ENCODE measurements around the gene GNAZ.

GNAZ gene

DNA sequence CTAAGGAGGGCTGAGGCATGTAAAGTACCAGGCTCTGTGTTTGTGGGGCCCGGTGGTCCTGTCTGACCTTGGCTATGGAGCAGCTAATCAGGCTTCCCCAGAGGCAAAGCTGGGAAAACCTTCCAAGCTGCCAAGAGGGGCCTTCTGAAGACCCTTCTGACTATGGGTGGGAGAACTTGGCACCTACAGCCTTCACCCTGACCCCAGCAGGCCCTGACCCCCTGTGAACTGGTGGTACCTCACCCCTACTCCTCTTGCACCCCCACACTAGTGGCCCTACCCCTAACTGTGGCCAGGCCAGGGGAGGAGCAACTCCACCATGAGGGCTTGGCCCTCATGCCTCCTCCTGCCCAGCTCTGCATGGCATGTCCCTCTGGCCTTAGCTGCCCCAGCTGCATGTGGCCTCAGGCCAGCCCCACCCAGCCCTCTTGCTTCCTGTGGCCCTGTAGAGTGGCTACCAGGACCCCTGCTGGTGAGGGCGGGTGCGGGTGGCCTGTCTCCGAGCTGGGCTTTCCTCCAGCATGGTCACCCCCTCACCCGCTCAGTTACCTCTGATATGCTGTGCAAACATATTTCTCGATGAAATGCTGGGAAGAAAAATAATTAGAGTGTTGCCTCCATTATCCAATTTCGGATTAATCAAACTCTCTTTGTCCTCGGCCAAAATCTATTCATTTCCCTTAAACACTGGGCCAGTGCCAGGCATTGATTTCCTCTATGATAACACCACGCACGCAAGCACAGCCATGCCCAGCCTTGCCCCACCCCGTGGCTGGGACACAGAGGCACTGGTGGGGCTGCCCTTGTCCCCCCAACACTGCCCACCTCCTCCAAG is 7.5 kb downstream of the GNAZ start:
- DNase-seq (ENCODE audit: low spot score), result no peak

DNA sequence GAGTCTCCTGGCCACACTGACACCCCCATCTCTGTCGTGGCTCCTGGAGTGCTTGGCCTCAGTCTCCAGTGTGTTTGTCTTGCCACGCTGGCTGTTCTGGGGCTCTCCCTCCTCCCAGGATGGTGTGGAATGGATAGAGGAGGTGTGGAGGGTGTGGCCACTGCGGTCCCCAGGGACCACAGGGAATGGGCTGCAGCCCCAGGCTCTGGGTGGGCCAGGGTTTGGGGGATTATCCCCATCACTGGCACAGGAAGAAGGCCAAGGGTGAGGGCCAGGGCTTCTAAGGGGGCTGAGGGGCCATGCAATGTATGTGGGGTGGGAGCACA is 8.1 kb downstream of the GNAZ start:
- no peak for DNase-seq (ENCODE audit: low spot score)

DNA sequence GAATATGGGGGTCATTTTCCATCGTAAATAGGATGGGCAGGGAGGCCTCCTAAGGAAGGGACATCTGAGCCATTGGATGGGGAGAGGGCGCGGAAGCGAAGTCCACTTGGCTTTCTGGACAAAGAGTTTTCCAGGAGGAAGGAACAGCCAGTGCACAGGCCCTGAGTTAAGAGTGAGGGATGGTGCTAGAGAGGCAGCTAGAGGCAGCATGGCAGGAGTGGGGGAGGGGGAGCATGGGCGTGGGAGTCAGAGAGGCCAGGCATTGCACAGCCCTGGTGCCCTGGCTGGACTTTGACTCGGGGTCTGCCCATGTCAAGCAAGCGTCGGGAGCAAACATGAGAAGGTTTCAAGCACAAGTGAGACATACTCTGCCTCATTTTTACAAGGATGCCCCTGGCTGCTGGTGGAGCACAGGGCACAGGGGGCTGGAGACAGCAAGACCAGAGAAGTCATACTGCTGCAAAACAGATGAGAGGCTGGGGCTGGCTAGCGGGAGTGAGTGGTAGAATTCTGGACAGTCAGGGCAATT is 9.0 kb downstream of the GNAZ start:
- no peak for DNase-seq (ENCODE audit: low spot score)

DNA sequence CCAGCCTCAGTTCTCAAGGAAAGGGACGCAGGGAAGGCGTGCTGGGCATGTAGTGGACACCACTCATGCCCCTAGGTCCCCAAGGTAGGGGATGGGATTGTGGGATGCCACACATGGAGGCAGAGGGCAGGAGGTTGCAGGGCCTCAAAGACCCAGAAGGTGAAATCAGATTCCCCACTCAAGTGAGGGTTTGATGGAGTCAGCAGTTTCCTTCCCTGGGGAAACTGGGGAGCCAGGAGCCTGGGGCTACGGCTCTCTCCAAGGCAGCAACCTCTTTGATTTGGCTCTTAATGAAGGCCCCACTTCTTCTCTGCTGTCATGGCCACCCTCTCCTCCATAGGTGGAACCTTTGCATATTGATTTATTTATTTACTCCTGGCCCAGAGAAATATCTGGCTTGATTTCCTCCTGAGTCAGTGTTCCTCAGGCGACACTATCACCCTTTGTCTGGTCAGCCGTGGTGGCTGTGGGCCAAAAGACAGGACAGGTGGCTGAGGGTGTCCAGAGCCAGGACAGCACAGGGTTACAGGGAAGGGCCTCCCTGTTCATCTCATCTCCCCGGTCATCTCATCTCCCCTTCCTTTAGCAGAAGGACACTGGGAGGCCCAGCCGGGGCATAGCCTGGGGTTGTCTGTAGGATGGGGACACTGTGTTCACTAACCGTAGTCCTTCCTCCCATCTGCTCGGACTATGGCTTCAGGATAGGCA is 9.6 kb downstream of the GNAZ start:
- no peak for DNase-seq (ENCODE audit: low spot score)

DNA sequence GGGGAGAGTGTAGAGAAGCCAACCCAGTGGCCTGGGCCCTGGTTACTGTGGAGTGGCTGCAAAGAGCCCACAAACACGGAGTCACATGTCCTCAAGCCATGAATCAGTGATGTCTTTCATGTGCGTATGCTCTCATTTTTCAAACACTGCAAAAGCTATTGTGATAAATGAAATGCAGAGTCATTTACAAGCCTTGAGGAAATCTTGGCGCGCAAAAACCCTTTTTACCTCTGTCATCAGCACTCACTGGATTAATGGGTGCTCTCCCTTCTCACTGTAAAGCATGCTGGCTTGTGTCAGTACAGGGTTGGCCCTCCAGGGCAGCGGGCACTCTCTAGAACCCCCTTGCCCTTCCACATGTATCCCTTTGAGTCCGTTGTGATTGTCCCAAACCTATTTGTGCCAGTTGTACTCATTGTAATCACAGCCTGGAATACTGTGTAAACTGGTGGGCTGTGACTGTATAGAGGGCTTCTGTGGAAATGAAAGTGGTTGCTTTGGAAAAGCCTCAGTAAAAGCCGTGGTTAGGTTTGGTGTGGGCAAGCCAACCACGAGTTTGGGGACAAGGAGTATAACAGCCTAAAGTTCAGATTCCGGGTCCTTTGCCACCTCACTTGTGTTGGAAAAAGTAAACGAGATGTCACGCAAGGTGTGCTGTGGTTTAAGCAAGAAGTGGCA is 10.4 kb downstream of the GNAZ start:
- no peak for DNase-seq (ENCODE audit: low spot score)

DNA sequence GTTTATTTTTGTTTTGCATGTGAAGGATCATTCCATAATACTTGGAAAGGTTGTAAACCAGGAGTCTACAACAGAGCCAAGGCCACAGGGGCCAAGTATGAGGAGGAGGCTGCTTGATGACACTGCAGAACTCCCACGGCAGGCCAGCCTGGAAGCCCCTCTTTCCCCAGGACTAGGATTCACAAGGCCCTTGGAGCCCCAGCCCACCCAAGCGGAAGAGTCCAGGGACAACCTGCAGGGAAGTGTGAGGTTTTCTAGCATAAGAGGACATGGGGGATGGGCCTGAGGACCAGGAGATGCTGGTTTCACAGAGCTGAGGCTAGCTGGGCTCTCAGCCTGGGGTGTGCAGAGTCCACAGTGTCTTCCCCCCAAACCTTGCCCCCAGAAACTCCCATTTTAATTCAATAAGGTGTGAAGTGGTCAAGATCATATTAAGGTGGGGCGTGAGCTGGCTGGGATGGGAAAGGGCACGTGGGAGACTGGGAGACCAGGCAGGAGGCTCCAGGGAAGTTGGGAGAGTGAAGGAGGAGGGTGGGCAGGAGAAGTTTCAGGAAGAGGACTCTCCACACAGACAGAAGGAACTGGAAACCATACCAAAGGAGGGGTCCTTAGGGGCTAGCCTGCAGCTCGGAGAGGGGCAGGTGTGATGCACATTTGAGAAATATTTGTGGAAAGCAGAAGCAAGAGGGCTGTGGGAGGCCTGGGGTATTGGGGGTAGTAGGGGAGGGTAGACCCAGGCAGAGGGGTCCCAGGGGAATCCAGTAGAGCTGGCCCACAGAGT is 12.4 kb downstream of the GNAZ start:
- DNase-seq (ENCODE audit: low spot score), result no peak

DNA sequence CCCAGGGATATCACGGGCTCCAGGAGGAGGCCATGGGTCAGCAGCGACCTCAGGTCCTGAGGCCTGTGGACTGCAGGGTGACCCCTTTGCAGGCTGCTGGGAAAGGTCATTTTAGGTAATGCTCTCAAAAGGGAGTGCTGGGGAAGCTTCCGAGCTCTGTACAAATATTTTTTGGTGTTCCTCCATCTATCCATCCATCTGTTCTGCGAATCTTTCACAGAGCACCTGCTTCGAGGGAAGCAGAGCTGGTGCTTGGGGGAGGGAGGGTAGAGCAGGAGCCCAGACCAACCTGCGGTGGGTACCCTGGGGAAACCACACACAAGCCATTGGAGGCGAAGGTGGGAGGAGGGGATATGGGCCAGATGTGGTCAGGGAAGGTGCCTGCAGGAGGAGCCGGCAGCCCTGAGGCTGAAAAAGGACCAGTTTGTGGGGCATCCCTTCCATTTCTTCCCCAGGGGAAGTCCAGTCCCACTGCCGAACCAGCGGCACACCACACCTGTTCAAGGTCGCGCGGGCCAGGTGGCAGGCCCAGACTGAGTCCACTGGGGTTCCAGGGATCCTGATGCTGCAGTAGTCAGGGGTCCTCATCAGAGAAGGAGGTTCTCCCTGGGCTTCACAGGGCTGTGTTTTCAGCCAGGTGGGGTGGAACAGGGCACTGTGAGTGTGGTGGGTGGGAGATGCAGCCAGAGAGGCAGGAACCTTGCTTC is 13.1 kb downstream of the GNAZ start:
- DNase-seq (ENCODE audit: low spot score), result no peak

DNA sequence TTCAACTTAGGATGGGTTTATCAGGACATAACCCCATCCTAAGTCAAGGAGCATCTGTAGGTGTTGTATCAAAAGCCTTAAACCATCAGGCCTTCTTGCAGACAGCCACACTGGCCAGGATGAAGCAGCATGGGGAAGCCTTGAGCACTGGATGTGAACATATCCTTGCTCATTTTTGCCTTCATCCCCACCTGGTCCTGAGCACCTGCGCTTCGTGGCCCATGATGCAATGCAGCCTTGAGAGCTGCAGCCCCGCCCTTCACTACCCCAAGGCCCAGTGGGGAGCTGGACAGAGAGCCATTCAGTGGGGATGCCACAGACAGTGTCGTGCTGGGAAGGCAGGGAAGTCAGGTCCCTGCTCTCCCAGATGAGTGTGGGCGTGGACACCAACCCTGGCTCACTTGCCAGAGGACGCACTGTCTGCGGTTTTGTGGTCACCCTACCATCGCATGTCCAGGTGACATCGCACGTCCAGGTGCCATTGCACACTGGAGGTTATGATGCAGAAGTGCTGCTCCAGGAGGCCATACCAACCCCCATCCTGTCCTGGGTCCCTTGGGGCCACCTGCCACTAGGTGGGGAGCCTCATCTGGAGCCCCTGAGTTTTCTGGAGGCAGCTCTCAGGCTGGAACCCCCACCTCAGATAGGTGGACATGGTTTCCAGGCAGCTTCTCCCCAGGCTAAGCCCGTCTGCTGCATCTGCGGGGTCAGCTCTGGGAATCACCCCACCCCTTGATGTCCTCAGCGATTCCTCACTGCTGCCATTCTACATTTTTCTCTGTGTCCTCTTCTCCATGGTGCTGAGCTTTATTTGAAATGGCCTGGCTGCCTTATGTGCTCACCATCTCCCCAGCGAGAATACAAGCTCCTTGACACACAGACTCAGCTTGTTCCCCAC is 14.4 kb downstream of the GNAZ start:
- DNase-seq (ENCODE audit: low spot score), result no peak

DNA sequence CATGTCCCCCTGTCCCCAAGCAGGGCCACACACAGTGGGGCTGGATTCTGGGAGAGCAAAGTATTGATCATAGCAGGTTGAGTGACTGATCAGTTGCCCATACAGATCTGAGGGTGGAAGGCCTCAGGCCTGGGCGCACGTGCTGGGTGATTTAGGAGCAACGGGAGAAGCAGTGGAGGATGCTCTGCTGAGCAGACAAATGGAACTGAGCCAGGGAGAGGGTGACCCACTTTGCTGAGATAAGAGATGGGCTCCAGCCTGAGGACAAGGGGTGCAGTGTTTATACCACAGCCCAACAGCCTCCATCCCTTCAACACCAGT is 15.0 kb downstream of the GNAZ start:
- DNase-seq (ENCODE audit: low spot score), result no peak

DNA sequence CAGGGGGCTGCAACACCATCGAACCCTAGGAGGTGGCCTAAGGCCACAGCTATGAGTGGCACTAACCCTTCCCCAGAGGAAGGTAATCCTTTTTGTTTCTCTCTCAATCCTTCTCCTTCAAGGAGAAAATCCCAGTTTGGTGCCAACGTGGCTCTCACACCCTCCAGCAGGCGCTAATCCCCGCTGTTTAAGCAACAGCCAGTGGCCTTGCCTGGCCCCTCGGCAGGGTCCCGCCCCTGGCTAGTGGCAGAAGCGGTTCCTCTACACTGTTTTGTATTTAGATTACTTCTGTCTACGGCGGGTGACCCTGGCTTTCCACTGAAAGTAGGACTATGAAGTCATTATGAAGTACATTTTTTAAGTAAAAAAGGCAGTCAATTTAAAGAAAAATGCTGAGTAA is 15.5 kb downstream of the GNAZ start:
- no peak for DNase-seq (ENCODE audit: low spot score)

DNA sequence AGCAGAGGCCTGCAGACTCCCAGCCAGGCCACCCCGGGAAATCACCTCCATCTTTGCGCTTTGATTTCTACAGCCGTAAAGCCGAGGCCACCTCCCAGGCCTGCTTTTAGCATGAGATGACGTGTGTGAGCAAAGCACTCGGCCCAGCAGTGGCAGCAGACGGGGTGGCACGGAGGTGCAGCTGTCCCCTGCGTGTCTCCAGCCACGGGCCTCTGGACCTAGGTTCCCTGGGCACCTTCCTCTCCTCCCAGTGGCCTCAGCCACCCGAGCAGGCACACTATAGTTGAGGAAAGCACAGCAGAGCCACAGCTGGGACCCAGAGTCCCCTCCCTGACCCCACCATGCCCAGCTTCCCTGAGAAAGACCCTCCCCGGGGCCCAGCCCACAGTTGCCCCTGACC is 15.9 kb downstream of the GNAZ start:
- DNase-seq (ENCODE audit: low spot score), result no peak

DNA sequence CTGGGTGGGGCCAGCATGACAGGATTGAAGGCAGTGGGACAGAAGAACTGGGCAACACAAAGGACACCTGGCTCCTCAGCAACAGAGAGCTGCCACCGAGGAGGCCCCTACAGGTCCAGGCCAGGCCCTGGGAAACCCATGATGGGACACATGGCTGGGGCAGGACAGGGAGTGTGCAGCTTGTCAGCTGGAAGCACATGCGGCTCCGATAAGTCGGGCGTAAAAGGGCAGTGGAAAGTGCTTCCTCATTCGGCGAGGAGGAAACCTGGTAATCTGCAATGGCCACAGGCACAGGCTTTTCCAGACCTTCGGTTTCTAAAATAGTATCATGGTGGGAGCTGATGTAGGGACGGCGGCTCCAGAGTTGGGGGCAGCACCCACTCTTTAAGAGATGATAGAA is 16.5 kb downstream of the GNAZ start:
- no peak for DNase-seq (ENCODE audit: low spot score)

DNA sequence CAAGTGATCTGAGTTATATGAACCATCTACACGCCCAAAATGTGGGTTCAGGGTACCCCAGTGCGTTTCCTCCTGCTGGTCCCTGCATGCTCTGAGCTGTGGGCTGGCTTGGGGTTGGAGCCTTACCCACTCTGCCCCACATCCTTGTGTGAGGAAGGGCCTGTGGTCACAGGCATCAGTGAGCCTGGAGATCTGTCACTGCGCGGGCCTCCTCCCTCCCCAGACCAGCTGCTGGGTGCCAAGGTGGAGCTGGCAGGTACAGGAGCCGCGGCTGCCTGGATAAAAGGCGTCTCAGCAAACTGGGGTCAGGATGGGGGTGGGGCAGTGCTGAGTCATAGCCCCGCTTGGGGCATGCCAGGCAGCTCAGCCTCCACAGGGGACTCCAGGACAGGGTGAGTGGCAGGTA is 17.9 kb downstream of the GNAZ start:
- no peak for DNase-seq (ENCODE audit: low spot score)

DNA sequence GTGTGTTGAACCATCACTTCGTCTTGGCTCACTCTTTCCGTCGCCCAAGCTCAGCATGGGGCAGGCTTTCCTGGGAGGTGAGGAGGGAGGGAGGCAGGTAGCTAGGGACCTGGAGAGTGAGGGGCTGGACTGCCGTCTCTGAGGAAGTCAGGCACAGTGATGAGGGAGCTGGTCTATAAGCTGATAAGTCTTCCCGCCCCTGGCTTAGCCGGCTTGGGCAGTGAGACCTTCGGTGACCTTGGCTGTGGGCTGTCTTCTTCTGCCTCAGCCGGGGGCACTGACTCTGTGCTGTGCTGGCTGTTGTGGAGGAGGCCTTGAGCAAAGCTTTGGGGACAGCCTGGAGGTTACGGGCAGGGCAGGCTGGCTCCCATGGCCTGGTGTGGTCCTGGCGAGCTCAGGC is 18.7 kb downstream of the GNAZ start:
- no peak for DNase-seq (ENCODE audit: low spot score)

DNA sequence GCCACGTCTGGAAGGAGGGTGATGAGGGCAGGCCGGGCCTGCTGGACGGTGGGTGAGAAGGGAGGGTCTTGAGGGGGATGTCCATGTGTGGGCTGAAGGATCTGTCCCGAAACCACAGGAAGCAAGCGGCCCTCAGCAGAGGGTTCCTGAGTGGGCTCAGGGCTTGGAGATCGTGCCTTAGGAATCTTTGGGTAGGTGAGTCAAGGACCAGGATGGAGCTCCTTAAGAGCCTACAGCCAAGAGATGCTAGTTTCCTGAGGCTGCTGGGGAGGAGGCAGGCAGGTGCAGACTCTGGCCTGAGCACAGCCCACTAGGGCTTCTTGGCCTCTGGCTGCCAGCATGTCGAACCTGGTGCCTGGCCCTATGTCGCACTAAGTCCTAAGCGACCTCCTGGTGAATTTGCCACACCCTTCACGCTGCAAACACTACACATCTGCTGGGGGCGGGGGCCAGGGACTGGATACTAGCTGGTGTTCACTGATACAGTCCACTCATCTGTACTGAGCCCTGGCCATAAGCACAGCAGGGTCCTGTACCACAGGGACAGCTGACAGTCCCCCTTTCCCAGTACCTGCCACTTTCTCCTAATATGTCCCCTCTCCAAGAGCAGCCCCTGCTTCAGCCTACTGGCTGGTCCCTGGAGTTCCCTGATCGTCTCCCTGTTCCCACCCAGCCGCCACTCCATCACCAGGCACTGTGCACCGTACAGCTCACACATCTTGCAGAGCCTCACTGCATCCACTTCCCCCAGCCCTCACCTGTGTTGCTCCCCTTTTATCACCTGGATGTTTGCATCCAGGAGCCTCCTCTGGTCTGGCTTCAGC is 19.5 kb downstream of the GNAZ start:
- DNase-seq (ENCODE audit: low spot score), result no peak

DNA sequence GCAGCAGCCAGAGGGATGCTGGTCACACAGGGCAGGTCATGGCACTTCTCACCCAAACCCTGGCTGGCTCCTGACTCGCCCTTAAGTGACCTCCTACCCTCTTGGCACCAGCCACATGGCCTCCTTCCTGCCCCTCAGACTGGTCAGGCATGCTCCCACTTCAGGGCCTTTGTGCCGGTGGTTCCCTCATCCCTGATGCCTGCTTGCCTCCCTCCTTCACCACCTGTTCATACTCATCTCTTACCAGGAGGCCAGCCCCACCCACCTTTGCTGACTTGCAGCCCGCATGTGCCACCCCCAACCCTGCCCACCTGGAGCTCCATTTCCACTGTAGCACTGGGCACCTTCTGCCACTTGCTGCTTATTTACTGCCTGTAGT is 20.1 kb downstream of the GNAZ start:
- DNase-seq (ENCODE audit: low spot score), result no peak

DNA sequence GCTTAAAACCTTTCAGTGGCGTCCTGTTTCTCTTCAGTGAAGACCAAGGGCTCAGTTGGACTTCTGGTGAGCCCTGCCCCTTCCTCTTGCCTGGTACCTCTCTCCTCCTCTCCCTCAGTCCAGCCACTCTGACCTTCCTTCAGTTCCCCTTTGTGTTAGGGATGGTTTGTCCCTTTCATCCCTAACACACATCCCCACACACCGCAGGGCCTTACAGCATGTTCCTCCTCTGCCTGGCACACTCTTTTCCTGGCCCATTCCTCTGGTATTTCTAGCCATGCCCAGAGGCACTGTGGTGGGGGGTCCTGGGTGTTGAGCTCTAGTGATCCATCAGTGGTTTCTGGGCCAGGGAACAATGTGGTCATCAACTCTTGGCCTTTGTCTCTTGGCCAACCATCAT is 21.4 kb downstream of the GNAZ start:
- DNase-seq (ENCODE audit: low spot score), result no peak

DNA sequence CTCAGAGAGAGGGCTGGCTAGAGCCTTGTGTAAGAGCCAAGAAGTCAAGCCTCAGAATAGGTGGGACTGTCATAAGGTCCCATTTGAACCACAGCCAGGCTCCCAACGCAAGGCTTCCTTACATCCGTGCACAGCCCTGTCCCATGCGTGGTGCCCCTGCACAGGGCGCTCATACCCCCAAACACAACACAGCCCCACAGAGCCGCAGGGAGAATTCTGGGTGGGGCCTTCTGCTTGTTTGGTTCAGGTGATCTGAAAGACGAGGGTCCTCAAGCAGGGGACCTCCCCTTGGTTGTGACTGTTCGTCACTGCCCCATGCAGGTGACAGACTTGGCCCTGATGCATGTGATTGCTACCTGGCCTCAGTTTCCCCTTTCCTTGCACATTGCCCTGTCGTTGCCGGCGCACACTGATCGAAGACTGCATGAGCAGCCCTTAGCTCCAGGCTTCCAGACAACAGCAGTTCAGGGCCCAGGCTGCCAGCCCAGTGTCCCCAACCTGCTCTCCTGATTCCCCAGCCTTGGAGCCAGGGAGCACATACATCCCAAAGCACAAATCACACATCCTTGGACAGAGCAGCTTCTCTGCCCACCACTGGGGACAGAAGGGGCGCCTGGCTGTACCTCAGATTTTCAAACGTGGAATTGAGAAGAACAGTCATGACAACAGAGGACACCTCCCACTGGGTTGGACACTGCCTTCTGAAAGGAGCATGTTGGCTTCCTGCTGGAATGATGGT is 22.1 kb downstream of the GNAZ start:
- no peak for DNase-seq (ENCODE audit: low spot score)

Measured in NAMALWA (cell line).